Activated naive CD8-positive, alpha-beta T cell (primary cell): ENCODE results near the gene ATP11A.
A peak's percentile ranks its signal among the peaks of the same experiment; 100 is the strongest.

Experiments used
- H3K27ac Mint-ChIP-seq: one replicate; pipeline ENCODE4 v1.8.0; 2021; ENCODE audit warnings: mixed read lengths
- H3K27me3 Mint-ChIP-seq: one replicate; pipeline ENCODE4 v1.8.0; 2021; ENCODE audit warnings: mixed read lengths
- H3K36me3 Mint-ChIP-seq: one replicate; pipeline ENCODE4 v1.8.0; 2021; ENCODE audit warnings: mixed read lengths
- H3K4me1 Mint-ChIP-seq: one replicate; pipeline ENCODE4 v1.8.0; 2021; ENCODE audit warnings: low read depth, mixed read lengths
- H3K4me3 Mint-ChIP-seq: one replicate; pipeline ENCODE4 v1.8.0; 2021; ENCODE audit warnings: mild to moderate bottlenecking, mixed read lengths
- H3K9me3 Mint-ChIP-seq: one replicate; pipeline ENCODE4 v1.8.0; 2021; ENCODE audit warnings: low read depth, mixed read lengths

The ATP11A gene

DNA sequence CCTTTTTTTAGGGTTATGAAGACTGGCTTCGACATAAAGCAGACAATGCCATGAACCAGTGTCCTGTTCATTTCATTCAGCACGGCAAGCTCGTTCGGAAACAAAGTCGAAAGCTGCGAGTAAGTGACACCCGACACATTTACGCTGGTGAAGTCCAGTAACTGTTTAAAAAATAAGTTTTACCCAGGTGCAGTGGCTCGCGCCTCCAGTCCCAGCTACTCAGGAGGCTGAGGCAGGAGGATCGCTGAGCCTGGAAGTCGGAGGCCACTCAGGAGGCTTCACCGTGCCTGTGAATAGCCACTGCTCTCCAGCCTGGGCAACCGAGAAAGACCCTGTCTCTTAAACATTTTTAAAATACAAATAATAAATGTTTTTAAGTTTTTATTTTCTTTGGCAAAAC is 120.8 kb downstream of the ATP11A start:
- Mint-ChIP-seq H3K27ac (no peak overlapping the region), H3K36me3 (peaks cover 23% of the 10 kb centered on the region), H3K4me3 (no peak overlapping the region), H3K9me3 (no peaks in the 10 kb centered on the region), H3K4me1 (no peaks in the 10 kb centered on the region), H3K27me3 (no peaks in the 10 kb centered on the region)

GRCh38 chr13:112812306-112813055 is 122.6 kb downstream of the ATP11A start:
- Mint-ChIP-seq H3K27ac (no peak overlapping the region), H3K4me3 (no peak overlapping the region), H3K9me3 (no peaks in the 10 kb centered on the region), H3K4me1 (no peaks in the 10 kb centered on the region), H3K36me3 (peaks cover 28% of the 10 kb centered on the region), H3K27me3 (no peaks in the 10 kb centered on the region)

DNA sequence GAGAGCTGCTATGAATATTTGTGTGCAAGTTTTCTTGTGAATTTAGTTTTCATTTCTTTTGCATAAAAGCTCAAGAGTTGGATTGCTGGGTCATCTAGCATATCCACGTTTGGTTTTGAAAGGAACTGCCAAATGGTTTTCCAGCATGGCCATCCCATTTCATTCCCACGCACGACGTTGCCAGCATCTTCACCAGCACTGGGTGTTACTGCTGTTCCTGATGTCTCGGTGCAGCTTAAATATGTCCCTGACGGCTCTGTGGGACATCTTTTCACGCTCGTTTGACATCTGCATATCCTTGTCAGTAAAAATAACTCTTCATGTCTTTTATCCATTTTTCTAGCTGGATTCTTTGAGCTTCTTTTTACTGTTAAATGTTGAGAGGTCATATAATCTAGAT is 123.7 kb downstream of the ATP11A start:
- Mint-ChIP-seq H3K27me3 (no peaks in the 10 kb centered on the region), H3K9me3 (no peaks in the 10 kb centered on the region), H3K36me3 (peaks cover 29% of the 10 kb centered on the region), H3K4me3 (no peak overlapping the region), H3K4me1 (no peaks in the 10 kb centered on the region), H3K27ac (no peak overlapping the region)

DNA sequence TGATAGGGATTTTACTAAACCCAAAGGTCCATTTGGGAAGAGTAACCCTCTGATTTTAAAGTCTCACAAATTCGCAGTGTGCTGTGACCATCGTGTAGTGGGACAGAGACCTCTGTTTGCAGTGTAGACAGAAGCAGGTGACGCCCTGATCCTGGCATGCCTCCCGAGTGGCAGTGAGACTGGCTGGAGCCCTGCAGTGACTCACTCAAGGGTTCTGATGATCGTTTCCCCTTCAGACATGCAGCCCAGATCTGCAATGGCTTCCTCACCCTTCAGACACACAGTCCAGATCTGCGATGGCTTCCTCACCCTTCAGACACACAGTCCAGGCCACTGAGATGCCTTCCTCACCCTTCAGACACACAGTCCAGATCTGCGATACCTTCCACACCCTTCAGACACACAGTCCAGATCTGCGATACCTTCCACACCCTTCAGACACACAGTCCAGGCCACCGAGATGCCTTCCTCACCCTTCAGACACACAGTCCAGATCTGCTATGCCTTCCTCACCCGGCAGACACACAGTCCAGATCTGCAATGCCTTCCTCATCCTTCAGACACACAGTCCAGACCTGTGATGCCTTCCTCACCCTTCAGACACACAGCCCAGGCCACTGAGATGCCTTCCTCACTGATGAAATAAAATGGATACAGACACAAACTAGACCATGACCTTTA is 125.2 kb downstream of the ATP11A start:
- no peaks in the 10 kb centered on the region for H3K9me3 Mint-ChIP-seq
- peak overlapping the region; percentile 56 for H3K27ac Mint-ChIP-seq
- H3K4me3 Mint-ChIP-seq: no peak overlapping the region
- H3K27me3 Mint-ChIP-seq: no peaks in the 10 kb centered on the region
- H3K4me1 Mint-ChIP-seq: no peaks in the 10 kb centered on the region
- H3K36me3 Mint-ChIP-seq: peaks cover 30% of the 10 kb centered on the region

DNA sequence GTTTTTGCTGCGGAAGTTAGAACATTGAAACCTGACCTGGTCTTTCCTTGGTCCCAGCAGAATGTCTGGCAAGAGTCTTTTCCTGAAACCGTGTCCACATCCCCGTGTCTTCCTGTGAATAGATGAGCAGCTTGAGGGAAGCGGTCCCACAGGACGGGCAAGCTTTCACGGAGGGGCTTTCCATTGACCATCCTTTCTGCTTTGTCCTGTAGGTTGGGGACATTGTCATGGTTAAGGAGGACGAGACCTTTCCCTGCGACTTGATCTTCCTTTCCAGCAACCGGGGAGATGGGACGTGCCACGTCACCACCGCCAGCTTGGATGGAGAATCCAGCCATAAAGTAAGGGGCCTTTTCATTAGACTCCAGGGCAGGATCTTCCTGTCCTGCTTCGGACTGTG is 126.0 kb downstream of the ATP11A start:
- no peaks in the 10 kb centered on the region for H3K27me3 Mint-ChIP-seq
- H3K9me3 Mint-ChIP-seq: no peaks in the 10 kb centered on the region
- H3K27ac Mint-ChIP-seq: no peak overlapping the region
- peaks cover 30% of the 10 kb centered on the region for H3K36me3 Mint-ChIP-seq
- H3K4me3 Mint-ChIP-seq: no peak overlapping the region
- no peaks in the 10 kb centered on the region for H3K4me1 Mint-ChIP-seq

DNA sequence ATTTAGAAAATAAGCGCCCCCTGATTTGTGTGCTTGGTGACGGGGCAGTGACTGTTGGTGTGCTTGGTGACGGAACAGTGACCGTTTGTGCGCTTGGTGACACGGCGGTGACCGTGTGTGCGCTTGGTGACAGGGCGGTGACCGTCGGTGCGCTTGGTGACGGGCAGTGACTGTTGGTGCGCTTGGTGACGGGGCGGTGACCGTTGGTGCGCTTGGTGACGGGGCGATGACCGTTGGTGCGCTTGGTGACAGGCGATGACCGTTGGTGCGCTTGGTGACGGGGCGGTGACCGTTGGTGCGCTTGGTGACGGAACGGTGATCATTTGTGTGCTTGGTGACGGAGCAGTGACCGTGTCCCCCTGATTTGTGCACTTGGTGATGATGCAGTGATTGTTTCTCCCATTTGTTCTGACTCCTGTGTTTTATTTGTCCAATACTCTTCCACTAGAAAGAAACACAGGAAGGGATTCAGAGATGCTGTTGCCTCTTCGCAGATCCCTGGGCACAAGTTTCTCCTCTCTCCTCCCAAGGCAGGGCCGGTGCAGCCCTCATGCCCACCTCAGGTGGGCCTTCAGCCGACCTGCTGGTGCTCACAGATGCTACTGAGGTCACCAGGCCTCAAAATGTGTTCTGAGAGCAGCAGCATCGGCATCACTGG is 128.3 kb downstream of the ATP11A start:
- Mint-ChIP-seq H3K9me3 (no peaks in the 10 kb centered on the region), H3K4me3 (no peak overlapping the region), H3K27ac (no peak overlapping the region), H3K36me3 (peaks cover 29% of the 10 kb centered on the region), H3K27me3 (no peaks in the 10 kb centered on the region), H3K4me1 (no peaks in the 10 kb centered on the region)

GRCh38 chr13:112818698-112819045 is 128.8 kb downstream of the ATP11A start:
- Mint-ChIP-seq H3K4me1 (no peaks in the 10 kb centered on the region), H3K27me3 (no peaks in the 10 kb centered on the region), H3K9me3 (no peaks in the 10 kb centered on the region), H3K4me3 (no peak overlapping the region), H3K36me3 (peaks cover 30% of the 10 kb centered on the region), H3K27ac (no peak overlapping the region)

DNA sequence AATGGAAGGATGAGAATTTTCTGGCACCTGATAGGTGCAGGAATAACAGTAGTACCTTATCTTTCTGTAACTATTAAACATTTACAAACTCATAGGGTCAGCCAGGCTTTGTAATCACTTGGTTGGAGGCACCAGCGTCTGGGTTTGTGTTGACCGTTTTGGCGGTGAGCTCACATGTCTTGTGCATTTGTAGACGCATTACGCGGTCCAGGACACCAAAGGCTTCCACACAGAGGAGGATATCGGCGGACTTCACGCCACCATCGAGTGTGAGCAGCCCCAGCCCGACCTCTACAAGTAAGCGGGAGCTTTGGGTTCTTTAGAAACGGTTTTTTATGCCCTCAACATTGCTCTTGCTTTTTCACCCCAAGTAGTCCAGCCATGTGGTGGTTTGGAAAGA is 129.3 kb downstream of the ATP11A start:
- Mint-ChIP-seq H3K27me3 (no peaks in the 10 kb centered on the region), H3K4me1 (no peaks in the 10 kb centered on the region), H3K4me3 (no peak overlapping the region), H3K27ac (no peak overlapping the region), H3K9me3 (no peaks in the 10 kb centered on the region), H3K36me3 (peaks cover 30% of the 10 kb centered on the region)

GRCh38 chr13:112819816-112820215 is 130.0 kb downstream of the ATP11A start:
- Mint-ChIP-seq H3K27me3 (no peaks in the 10 kb centered on the region), H3K36me3 (peaks cover 31% of the 10 kb centered on the region), H3K4me1 (no peaks in the 10 kb centered on the region), H3K4me3 (no peak overlapping the region), H3K27ac (no peak overlapping the region), H3K9me3 (no peaks in the 10 kb centered on the region)

- H3K36me3 Mint-ChIP-seq: peaks cover 31% of the 10 kb centered on the region
- no peak overlapping the region for H3K27ac Mint-ChIP-seq
- no peak overlapping the region for H3K4me3 Mint-ChIP-seq
- H3K4me1 Mint-ChIP-seq: no peaks in the 10 kb centered on the region
- H3K9me3 Mint-ChIP-seq: no peaks in the 10 kb centered on the region
- no peaks in the 10 kb centered on the region for H3K27me3 Mint-ChIP-seq
Measured at GRCh38 chr13:112820318-112820717, 130.5 kb downstream of the ATP11A start.

DNA sequence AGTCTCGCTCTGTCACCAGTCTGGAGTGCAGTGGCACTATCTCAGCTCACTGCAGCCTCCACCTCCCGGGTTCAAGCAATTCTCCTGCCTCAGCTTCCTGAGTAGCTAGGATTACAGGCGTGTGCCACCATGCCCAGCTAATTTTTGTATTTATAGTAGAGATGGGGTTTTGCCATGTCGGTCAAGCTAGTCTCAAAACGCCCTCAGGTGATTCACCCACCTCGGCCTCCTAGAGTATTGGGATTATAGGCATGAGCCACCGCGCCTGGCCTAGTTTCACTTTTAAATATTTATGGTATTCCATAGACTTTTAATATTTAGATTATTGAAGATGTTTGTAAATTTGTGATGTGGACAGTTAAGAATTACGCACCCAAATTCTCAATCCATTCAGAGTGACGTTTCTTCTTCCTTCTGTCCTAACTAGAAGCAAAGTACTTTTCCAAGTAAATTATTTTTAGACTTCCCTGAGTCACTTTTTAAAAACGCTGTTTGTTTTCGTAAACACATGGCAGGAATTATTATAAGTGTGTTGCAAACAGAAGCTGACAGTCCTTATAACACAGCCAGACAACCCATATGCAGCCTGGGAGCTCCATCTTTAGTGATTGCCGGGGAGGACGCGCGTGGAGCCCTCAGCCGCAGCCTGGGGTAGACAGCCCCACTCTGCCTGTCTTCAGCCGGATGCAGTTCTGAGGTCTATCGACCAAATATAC is 131.7 kb downstream of the ATP11A start:
- H3K4me1 Mint-ChIP-seq: no peaks in the 10 kb centered on the region
- H3K27ac Mint-ChIP-seq: no peak overlapping the region
- no peaks in the 10 kb centered on the region for H3K9me3 Mint-ChIP-seq
- H3K27me3 Mint-ChIP-seq: no peaks in the 10 kb centered on the region
- H3K36me3 Mint-ChIP-seq: peaks cover 24% of the 10 kb centered on the region
- no peak overlapping the region for H3K4me3 Mint-ChIP-seq

GRCh38 chr13:112822851-112823250 is 133.0 kb downstream of the ATP11A start:
- Mint-ChIP-seq H3K4me1 (no peaks in the 10 kb centered on the region), H3K9me3 (no peaks in the 10 kb centered on the region), H3K36me3 (peaks cover 17% of the 10 kb centered on the region), H3K27me3 (no peaks in the 10 kb centered on the region), H3K27ac (no peak overlapping the region), H3K4me3 (no peak overlapping the region)

GRCh38 chr13:112824429-112824828 is 134.6 kb downstream of the ATP11A start:
- no peaks in the 10 kb centered on the region for H3K4me1 Mint-ChIP-seq
- H3K4me3 Mint-ChIP-seq: no peak overlapping the region
- H3K36me3 Mint-ChIP-seq: peaks cover 13% of the 10 kb centered on the region
- no peak overlapping the region for H3K27ac Mint-ChIP-seq
- no peaks in the 10 kb centered on the region for H3K27me3 Mint-ChIP-seq
- H3K9me3 Mint-ChIP-seq: no peaks in the 10 kb centered on the region

GRCh38 chr13:112825071-112825470 is 135.2 kb downstream of the ATP11A start:
- Mint-ChIP-seq H3K9me3 (no peaks in the 10 kb centered on the region), H3K27me3 (no peaks in the 10 kb centered on the region), H3K4me1 (no peaks in the 10 kb centered on the region), H3K36me3 (peaks cover 13% of the 10 kb centered on the region), H3K27ac (no peak overlapping the region), H3K4me3 (no peak overlapping the region)

DNA sequence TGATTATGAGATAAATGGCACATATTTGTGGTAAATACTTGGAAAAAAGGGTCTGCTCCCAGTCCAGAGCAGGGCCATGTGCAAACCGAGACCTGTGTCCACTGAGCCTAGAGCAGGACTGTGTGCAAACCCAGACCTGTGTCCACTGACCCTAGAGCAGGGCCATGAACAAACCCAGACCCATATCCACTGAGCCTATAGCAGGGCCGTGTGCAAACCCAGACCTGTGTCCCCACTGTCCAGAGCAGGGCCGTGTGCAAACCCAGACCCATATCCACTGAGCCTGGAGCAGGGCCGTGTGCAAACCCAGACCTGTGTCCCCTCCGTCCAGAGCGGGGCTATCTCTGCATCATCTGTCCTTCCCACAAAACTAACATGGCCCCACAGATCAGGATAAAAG is 136.0 kb downstream of the ATP11A start:
- Mint-ChIP-seq H3K27ac (no peak overlapping the region), H3K36me3 (peaks cover 13% of the 10 kb centered on the region), H3K9me3 (no peaks in the 10 kb centered on the region), H3K4me3 (no peak overlapping the region), H3K4me1 (no peaks in the 10 kb centered on the region), H3K27me3 (no peaks in the 10 kb centered on the region)
